ENCODE data around the gene STRIP1. TPM values are rescaled to one million over a fixed set of nuclear protein-coding genes. Genes with fewer than 3 reads are reported as not detected.
A peak's percentile ranks its signal among the peaks of the same experiment; 100 is the strongest.

The STRIP1 gene
- total RNA-seq, 1 experiment from 2014 or later = 36.5 TPM

GRCh38 chr1:110094931-110095654 is 60.7 kb downstream of the STRIP1 start:
- no peaks in the 10 kb centered on the region for H3K27me3 ChIP-seq (ENCODE audit: insufficient read depth, low read depth)
- CTCF ChIA-PET = no interaction called here
- no peak overlapping the region for H3K4me3 ChIP-seq
- H3K36me3 ChIP-seq (ENCODE audit: low read depth) = no peaks in the 10 kb centered on the region
- peaks cover 84% of the 10 kb centered on the region for H3K4me1 ChIP-seq (replicated peaks; ENCODE audit: insufficient read depth)
- no TSS peak for BruUV-seq (replicated peaks)
- no peaks in the 10 kb centered on the region for H3K9me2 ChIP-seq (ENCODE audit: insufficient read depth)
- POLR2A ChIA-PET (ENCODE audit: unreplicated experiment) = no interaction called here
- H3K9me3 ChIP-seq (ENCODE audit: insufficient read depth, low read depth) = no peaks in the 10 kb centered on the region
- H3K27ac ChIP-seq = no peak overlapping the region
- no peaks in the 10 kb centered on the region for H4K20me1 ChIP-seq (ENCODE audit: insufficient read depth)
- peaks cover 4% of the 10 kb centered on the region for H3K79me2 ChIP-seq (ENCODE audit: low read depth)
- H2AFZ ChIP-seq = no peak overlapping the region
- peaks cover 60% of the 10 kb centered on the region for H3F3A ChIP-seq (ENCODE audit: insufficient read depth, low read depth)
- intact Hi-C loops (cut with micrococcal nuclease; ENCODE audit: unreplicated experiment) = loop anchor here (10.0 kb wide), 1 partner anchor 240 kb away; the partner anchor contains the start of gene RBM15
- TF ChIP-seq EZH2 (IDR thresholded peaks at IDR 0.05; ENCODE audit: low read depth) (no peak), CTCF (conservative IDR thresholded peaks at IDR 0.05) (no peak)
- peak overlapping the region; percentile 80 for H3K4me2 ChIP-seq
- DNase-seq = no peak

- Histone ChIP-seq H3K36me3 (ENCODE audit: low read depth) (no peaks in the 10 kb centered on the region), H3K27ac (peak overlapping the region; percentile 99), H3K4me2 (peak overlapping the region; percentile 80), H3K79me2 (ENCODE audit: low read depth) (peaks cover 4% of the 10 kb centered on the region), H3K4me3 (peak overlapping the region; percentile 3; the same call in 1 of the 2 replicates), H3F3A (ENCODE audit: insufficient read depth, low read depth) (peaks cover 57% of the 10 kb centered on the region), H3K9me3 (ENCODE audit: insufficient read depth, low read depth) (no peaks in the 10 kb centered on the region), H2AFZ (no peak overlapping the region), H3K4me1 (replicated peaks; ENCODE audit: insufficient read depth) (peaks cover 86% of the 10 kb centered on the region), H3K9me2 (ENCODE audit: insufficient read depth) (no peaks in the 10 kb centered on the region), H3K27me3 (ENCODE audit: insufficient read depth, low read depth) (no peaks in the 10 kb centered on the region), H4K20me1 (ENCODE audit: insufficient read depth) (no peaks in the 10 kb centered on the region)
- TF ChIP-seq CTCF (conservative IDR thresholded peaks at IDR 0.05) (no peak), EZH2 (IDR thresholded peaks at IDR 0.05; ENCODE audit: low read depth) (no peak)
- intact Hi-C loops (cut with micrococcal nuclease; ENCODE audit: unreplicated experiment) = loop anchor here (1.0 to 10.0 kb wide), 2 partner anchors 10 to 237 kb away; partner anchors contain the start of gene RBM15
- peak; percentile 34 to 82 for DNase-seq
- POLR2A ChIA-PET (ENCODE audit: unreplicated experiment) = interaction anchor here (0.6 kb wide), 2 partner anchors 16 to 22 kb away, joined by 3 read pairs; no protein-coding TSS in a partner anchor
- no TSS peak for BruUV-seq (replicated peaks)
- CTCF ChIA-PET = interaction anchor here (0.7 to 3.4 kb wide), 2 partner anchors 9 to 63 kb away, joined by 3 to 28 read pairs; no protein-coding TSS in a partner anchor
These were observed 63.2 kb downstream of the STRIP1 start for GRCh38 chr1:110097507-110098221.

- peaks cover 4% of the 10 kb centered on the region for H3K79me2 ChIP-seq (ENCODE audit: low read depth)
- CTCF ChIA-PET = interaction anchor here (3.4 kb wide), 1 partner anchor 10 kb away, joined by 28 read pairs; no protein-coding TSS in a partner anchor
- H3K27ac ChIP-seq = peak overlapping the region; percentile 99
- peaks cover 65% of the 10 kb centered on the region for H3F3A ChIP-seq (ENCODE audit: insufficient read depth, low read depth)
- TF ChIP-seq CTCF (conservative IDR thresholded peaks at IDR 0.05) (no peak), EZH2 (IDR thresholded peaks at IDR 0.05; ENCODE audit: low read depth) (no peak)
- DNase-seq = peak; percentile 86 to 97
- no peaks in the 10 kb centered on the region for H3K9me2 ChIP-seq (ENCODE audit: insufficient read depth)
- intact Hi-C loops (cut with micrococcal nuclease; ENCODE audit: unreplicated experiment) = loop anchor here (1.0 to 10.0 kb wide), 2 partner anchors 11 to 236 kb away; partner anchors contain the start of gene RBM15
- H3K27me3 ChIP-seq (ENCODE audit: insufficient read depth, low read depth) = no peaks in the 10 kb centered on the region
- POLR2A ChIA-PET (ENCODE audit: unreplicated experiment) = interaction anchor here (0.6 to 0.7 kb wide), 5 partner anchors 10 to 858 kb away, joined by 3 to 5 read pairs (median 4); no protein-coding TSS in a partner anchor
- peaks cover 93% of the 10 kb centered on the region for H3K4me1 ChIP-seq (replicated peaks; ENCODE audit: insufficient read depth)
- H2AFZ ChIP-seq = no peak overlapping the region
- H3K9me3 ChIP-seq (ENCODE audit: insufficient read depth, low read depth) = no peaks in the 10 kb centered on the region
- no TSS peak for BruUV-seq (replicated peaks)
- peak overlapping the region; percentile 38; the same call in 1 of the 2 replicates for H3K4me3 ChIP-seq
- H4K20me1 ChIP-seq (ENCODE audit: insufficient read depth) = no peaks in the 10 kb centered on the region
- H3K36me3 ChIP-seq (ENCODE audit: low read depth) = no peaks in the 10 kb centered on the region
- H3K4me2 ChIP-seq = peak overlapping the region; percentile 80
These were observed 64.0 kb downstream of the STRIP1 start for GRCh38 chr1:110098222-110099026.

All from PC-9 (cell line).